HuH-7 (cell line): ENCODE results near the gene SPEF1.

Source experiments
- DNase-seq: peaks from one replicate; pipeline ENCODE4 v3.0.0; 2011; ENCODE audit warnings: low spot score

Gene SPEF1

DNA sequence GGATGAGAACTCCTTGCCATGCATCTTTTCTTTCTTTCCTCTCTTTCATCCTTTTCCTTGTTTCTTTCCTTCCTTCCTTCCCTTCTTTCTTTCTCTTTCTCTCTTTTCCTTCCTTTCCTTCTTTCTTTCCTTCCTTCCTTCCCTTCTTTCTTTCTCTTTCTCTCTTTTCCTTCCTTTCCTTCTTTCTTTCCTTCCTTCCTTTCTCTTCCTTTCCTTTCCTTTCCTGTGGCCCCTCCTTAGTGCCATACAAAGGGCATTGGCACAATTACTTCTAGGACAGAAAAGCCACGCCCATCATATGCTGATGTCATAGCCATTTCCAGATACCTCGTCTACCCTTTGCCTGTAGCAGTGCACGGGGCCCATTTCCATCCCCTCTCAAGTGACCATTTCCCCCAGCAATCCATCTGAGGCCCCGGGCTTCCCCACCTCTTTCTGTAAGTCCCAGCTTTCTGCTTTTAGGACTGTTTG, 7.5 kb upstream of the SPEF1 start:
- no peak for DNase-seq

DNA sequence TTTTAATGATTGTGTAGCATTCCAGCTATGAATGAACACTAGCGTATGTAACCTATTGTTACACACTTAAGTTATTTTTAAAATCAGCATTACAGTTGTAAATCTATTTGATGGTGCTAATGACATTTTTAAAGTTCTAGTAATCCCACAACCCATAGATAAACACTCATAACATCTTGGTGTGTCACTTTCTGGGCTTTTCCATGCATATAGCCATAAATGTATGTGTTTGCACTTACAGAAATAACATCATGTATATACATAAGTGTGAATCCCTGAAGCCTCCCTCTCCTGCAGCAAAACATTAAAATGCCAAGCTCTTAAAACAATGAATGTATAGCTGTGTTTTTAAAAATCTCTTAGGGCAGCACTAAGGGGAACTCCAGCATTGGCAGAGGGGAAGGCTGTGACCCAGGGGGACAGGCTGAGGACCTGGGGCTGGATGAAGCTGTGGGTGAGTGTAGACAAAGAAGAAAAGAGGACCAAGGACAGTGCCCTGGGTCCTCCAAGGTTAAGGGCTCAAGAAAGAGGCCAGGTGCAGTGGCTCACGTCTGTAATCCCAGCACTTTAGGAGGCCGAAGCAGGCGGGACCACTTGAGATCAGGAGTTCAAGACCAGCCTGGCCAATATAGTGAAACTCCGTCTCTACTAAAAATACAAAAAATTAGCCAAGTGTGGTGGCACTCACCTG, 6.2 kb upstream of the SPEF1 start:
- DNase-seq: no peak

DNA sequence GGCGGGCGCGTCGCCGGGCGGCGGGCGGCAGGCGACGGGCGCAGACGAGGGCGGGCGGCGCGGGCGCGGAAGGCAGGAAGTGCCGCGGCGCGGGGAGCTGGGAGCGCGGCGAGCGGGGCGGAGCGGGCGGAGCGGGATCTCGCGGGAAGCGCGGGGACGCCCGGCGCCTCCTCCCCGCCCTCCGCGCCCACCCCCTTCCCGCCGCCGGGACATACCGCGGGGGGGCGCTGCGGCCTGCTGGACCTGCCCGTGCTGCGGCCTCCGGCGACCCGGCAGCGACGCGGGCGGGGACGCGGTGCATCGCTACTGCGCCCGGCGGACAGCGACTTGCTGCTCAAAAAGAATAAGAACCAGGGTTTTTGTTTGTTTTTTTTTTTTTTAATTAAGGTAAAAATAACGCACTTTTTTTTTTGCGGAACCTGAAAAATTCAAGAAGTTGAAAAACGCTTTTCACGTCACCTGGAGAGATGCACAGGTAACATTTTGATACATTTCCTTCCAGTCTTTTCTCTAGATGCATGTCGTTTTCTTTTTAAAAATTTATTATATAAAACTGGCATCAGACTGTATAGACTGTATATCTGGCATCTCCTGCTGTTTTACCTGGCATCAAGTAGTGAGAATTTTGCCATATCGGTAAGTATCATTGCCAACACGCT, 5.5 kb upstream of the SPEF1 start, which contains the start of gene CENPB:
Gene CENPB (minus strand): TSS at position 76 of the 659 bp plus-strand sequence. CDS start 257 bp downstream, outside the sequence.
- DNase-seq: peak; percentile 98

DNA sequence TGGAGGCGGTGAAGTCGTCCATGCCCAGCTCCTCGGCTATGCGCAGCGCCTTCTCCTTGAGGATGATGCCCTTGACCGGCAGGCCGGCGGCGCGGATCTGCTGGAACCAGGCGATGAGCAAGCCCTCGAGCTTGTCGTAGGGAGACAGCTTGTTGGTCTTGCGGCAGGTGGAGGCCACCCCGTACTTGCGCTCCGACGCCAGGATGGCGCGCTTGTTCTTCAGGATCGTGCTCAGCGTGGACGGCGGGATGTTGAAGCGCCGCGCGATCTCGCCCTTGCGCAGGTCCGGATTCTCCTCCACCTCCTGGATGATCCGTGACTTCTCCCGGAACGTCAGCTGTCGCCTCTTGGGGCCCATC, 4.9 kb upstream of the SPEF1 start:
- DNase-seq: peak; percentile 79

DNA sequence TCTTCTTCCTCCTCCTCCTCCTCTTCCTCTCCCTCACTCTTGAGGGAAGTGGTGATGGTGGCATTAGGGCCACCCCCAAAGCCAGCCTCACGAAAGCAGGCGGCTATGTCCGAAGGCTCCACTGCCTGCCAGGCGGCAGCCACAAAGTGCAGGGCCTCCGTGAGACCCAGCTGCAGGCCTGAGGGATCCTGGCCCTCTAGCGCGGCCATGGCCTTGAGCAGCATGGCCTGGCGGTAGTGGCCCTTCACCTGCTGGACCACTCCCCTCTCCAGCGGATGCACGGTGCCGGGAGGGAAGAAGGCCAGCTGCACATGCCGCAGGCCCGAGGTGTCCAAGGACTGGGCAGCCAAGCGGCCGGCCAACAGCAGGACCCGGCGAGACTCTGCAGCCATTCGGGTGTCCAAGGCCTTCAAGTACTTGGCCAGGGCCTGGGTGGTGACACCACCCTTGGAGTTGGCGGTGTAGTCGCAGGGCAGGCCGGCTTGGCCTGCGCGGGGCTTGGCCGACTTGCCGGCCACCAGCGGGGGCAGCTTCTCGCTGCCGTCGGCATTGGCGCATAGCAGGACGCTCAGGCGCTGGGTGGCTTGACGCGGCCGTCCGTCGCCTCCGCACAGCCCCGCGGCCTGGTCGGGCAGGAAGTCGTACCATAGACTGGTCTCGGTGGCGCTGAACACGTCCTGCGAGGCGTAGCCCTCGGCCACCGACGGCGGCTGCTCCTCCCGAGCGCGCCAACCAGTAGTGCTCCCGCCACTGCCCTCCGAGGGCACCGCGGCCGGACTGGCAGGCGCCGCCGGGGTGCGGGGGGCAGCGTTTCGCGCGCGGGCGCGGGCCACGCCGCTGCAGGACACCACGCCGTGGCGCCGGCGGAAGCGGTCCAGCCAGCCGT, 4.2 kb upstream of the SPEF1 start:
- no peak for DNase-seq

DNA sequence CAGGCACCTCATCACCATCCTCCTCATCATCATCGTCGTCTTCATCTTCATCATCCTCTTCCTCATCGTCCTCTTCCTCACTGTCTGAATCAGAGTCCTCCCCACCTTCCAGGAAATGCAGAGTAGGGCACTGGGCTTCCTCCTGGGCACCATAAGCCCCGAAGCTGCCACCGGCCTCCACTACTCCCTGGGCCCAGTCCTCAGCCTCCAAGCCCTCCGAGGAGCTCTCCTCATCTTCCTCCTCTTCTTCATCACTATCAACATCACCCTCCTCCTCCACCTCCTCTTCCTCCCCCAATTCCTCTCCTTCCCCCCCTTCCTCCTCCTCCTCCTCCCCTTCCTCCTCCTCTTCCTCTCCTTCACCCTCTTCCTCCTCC, 3.6 kb upstream of the SPEF1 start:
- DNase-seq: no peak

DNA sequence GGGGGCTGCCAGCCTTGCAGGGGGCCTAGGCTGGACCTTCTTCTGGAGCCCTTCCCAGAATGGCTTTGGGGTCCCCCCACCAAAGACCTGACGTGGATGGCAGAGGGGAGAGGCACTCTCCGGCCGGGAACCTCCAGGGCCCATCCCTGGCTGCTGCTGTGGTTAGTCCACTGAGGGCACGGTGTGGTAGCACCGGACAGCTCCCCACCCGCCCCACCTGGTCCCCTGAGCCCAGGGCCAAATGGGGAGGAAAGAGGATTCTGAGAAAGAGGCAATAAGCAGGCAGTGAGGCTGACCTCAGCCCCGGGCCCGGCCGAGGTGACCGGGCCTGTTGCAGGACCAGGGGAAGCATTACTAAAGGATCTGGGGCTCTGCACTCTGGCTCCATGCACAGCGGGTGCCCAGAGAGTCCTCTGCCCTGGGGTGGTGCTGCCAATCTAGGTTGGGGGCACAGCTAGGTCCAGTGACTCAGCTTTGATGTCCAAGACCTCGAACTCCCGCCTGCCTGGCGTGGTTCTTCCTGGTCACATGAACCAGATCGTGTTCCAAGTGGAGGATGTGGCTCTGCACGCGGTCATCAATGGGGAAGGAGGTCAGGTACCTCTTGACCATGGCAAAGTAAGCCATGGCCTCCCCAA, 3.1 kb upstream of the SPEF1 start:
- no peak for DNase-seq

DNA sequence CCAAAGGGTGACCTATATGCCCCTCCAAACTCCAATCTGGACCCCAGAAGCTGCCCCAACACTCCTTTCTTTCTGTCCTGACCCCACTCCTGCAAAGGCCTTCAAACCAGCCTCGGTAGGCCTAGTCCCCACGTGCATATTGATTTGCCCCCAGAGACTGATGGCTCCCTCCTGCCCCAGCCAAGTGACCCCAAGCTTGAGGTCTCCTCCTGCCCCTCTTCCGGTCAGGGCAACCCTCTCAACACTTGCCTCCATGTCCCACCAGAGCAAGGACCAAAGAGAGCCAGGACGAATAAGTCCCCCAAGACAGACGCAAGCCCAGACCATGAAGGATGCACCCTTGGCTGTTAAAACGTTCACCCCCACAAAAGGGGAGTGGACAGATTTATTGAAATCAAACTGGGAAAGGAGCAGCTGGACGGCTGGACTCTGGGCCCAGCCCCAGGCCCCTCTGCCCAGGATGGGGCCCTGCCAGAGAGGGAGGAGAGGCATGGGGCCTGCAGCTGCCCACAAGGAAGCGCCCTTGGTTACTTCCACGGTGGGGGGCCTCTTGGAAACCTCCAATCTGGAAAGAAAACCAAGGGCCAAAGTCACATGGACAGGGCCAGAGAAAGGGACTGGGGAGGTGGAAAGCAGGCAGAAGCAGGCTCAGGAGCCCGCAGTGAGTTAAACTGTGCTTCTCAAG, 2.4 kb upstream of the SPEF1 start:
- DNase-seq: no peak

DNA sequence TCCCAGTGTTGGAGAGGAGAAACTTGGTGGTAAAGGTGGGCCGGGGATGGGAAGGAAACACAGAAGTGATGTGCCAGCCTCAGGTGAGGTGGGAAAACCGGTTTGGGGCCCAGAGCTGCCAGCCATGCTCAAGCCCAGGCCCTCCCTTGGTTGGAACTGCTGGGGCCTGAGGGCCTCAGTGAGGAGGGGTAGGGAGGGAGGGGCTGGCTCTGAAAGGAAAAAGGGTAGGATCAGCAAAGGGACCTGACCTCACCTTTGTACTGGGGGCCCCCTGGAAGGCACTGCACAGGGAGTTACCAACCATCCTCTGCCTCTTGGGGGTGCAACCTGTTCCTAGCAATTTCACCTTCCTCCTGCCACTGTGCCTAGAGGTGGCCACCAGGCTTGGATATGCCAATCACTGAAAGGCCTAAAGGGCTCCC, 1.8 kb upstream of the SPEF1 start:
- DNase-seq: no peak

DNA sequence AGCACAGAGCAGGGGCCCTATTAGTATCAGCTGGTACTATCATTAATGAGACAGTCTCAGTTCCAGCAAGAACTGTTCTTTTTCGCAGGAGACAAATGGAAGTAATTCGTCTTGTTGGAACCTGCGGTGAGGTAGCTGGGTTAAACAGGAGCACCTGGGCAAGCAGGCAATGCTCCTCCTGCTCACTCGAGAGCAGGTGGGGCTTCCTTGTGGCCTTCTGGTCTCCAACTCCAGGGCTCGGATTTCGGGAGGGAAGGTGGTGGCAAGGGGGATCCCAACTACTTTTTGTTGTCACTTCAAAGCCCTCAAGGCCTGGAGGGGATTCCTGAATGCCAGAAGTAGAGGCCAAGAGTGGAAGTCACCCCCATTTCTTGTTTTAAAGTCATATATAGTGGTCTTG, 1.3 kb upstream of the SPEF1 start:
- DNase-seq: no peak

DNA sequence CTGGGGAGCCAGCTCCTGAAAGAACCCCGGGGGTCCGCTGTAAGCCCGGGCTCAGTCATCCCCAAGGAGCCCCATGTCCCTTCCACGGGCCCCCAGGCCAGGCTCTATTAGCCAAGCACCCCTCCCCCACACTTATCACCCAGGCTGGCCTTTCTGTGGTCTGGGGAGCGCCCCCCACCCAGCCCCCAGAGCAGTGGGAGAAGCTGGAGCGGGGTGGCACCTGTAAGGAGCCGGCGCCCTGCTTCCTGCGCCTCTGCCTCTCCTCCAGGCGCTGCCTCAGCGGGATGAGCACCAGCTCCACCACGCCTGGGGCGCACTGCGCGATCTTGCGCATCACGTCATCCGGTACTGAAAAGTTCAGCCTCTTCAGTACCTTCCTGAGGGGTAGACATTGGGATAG, 2.3 kb downstream of the SPEF1 start:
- DNase-seq: no peak

DNA sequence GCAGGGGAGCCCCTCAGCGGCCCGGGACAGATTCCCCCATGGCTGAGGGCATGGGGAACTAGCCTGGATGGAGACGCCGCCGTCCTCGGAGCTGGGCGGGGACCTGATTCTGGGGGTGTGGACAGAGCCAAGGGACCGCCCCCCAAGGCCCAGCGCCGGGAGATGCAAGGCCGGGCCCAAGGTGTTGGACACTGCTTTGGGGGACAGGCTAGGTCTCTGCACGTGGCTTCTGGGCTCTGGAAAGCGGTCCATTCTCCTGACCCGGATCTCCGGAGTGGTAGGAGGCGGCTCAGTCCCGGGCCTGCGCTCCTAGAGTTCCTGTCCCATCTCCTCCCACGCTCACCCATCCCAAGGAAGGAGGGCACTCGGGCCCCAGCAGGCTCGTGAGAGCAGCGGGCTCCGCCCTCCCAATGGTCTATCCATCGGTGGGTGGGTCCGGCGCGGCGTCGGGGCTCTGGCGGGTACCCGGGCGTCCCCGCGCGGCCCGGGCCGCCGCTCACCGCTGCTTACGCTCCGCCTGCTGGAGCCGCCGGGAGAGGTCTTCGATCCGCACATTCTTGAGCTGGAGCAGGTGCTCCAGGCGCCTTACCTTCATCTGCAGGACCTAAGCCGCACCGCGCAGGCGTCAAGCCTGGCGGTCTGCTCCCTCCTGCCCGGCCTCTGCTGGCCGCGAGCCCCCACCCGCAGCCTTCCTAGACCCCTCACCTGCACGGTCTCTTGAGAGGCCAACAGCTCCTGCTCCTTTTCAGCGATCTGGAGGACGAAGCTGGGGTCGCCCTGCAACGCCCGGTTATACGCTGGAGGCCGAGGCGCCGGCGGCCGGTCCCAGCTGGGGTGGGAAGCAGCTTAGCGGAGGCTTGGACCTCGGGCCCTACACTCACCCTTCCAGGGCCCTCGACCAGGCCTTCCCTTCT, 3.3 kb downstream of the SPEF1 start:
- peak; percentile 76 for DNase-seq

DNA sequence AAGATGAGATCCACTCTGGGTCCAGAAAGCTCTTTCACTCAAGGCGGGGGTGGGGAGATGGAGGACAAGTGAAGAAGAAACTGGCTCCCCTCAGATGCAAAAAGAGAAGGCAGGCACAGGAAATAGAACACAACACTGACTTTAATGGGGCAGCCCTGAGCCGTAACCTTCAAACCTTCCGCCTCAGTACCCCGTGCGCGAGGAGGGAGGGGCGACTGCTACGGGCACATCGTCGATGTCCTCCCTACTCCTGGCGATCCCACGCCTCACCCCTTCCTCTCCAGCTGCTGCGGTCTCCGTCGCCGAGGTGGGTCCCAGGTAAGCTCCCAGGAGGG, 3.9 kb downstream of the SPEF1 start:
- no peak for DNase-seq

DNA sequence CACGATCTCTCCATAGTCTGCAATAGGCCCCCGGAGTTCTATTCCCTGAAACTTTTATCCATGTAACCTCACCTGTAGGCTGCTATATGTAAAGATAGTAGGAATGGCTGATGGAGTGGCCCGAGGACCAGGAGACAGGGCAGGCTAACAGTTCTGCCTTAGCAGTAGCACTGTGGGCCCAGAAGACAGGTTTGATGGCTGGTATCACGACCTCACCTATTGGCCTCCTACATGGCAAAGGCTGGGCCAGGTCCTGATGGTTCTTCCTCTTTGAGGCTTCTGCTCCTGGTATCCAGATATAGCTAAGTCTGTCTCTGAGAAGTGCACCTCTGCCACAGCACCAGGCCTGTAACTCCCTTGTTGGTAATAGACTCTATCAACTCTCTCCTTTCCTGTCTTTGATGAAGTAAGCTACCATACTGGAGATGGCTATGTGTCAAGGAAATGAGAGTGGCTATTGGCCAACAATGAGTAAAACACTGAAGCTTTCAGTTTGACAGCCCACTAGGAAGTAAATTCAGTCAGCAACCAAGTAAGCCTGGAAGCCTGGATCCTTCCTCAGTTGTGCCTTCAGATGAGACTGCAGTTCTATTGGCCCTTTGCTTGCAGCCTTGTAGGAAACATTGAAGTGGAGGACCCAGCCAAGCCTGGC, 5.7 kb downstream of the SPEF1 start:
- no peak for DNase-seq

DNA sequence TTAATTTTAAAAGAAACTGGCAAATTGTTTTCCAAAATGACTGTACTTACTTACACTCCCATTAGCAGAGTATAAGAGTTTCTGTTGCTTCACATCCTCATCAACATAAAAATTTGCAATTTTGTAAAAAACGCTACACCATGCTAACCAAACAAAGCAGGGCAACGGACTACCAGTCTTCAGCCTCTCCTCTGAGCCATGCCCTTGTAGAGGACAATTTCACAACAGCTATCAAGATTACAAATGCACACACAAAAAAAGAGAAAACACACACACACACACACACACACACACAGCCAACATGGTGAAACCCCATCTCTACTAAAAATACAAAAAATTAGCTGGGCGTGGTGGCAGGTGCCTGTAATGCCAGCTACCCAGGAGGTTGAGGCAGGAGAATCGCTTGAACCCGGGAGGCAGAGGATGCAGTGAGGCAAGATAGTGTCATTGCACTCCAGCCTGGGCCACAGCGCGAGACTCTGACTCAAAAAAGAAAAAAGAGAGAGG, 9.6 kb downstream of the SPEF1 start:
- no peak for DNase-seq

DNA sequence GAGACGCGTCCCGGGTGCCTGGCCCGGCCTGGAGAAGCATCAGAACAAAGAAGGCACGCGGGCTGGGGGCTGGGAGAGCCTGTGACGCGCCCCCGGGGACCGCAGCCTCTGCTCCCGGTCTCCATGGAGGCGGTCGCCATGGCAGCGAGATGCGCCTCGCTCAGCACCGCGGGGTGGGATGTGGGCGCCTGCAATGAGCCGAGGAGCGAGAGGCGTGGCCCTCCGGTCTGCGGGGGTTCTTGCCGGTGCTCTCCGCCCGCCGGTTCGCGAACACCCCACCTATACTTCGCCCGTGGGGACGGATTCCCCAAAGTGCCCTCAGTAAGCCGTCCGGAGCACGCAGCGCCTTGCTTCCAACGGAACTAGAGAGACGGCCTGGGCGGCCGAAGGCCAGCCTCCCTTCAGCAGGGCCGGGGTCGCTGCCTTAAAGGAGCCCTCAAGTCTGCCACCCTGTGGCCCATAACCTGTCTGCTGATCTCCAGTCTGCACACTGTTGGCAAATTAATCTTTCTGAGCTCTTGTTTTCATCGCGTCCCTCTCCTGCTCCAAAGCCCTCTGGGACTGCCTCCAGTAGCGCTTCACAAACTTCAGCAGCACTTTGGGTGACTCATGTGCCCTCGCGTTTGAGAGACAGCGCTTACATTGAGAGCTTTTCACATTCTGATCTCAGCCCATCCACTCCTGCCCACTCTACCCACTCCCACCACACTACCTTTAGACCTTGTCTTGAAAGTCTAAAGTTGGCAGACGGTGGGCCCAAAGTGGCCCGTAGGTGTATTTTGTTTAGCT, 12.7 kb downstream of the SPEF1 start:
- peak; percentile 95 for DNase-seq

DNA sequence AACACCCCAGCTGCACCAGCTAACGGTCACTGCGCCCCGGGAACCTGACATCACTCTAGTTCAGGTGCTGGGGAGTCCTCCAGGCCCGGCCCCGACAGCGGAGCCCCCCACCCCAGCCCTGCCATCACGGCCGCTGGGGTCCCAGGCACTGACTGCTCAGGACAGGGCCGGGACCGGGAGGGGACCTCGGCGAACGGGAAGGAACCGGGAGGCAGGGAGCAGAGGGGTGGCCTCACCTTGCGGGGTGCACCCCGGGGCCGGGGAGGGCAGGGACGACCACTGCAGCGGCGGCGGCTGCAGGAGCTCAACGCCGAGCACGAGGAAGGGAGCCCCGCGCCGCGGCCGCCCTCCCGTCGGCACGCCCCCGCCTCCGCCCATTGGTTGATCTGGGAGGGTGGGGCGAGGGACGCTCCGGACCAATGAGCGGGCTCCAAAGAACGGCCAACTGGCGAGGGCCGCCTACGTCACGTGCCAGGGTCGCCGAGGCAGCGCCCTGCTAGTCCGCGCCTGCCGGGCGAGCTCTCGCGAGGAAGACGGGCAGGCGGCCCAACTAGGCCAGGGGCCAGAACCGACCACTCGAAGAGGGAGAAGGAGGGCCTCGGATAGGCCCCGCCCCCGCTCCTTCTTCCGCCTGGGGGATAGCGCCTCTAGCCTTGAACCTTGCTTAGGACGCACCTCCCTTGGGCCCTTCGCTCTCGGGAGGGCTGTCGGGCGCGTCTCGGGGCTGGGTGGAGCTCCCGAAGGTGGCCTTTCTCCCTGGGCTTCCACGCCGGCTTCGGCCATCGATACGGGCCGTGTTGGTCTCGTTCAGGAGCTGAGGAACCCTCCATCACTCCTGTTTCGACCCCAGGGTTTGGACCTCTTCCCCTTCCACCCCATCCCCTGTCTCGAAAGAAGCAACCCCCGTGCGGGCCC, 13.6 kb downstream of the SPEF1 start, which contains the start of gene ADISSP:
Gene ADISSP (minus strand): TSS at position 327 of the 915 bp plus-strand sequence. CDS start 7,653 bp downstream, outside the sequence.
- DNase-seq: peak; percentile 100

DNA sequence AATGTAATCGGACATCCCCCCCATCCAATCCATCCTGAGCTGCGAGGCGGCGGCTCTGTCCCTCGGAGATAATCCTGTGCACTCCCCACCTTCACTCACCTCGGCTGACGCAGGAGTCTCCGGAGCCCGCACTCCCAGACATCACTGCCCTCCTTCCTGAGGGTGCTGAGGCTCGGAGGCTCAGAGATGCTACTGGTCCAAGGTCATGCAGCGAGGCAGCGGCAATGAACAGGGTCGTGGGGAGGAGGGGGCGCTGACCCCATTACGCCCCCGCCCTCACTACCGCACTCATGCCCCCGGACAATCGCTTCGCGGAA, 14.2 kb downstream of the SPEF1 start:
- no peak for DNase-seq
